HPDE6-E6E7 (cell line): ENCODE data around the gene ARPC2.

Source experiments
- DNase-seq: peaks from one replicate; pipeline ENCODE4 v3.0.0; 2011; ENCODE audit warnings: missing footprints; ENCODE audit errors: extremely low spot score

The ARPC2 gene

DNA sequence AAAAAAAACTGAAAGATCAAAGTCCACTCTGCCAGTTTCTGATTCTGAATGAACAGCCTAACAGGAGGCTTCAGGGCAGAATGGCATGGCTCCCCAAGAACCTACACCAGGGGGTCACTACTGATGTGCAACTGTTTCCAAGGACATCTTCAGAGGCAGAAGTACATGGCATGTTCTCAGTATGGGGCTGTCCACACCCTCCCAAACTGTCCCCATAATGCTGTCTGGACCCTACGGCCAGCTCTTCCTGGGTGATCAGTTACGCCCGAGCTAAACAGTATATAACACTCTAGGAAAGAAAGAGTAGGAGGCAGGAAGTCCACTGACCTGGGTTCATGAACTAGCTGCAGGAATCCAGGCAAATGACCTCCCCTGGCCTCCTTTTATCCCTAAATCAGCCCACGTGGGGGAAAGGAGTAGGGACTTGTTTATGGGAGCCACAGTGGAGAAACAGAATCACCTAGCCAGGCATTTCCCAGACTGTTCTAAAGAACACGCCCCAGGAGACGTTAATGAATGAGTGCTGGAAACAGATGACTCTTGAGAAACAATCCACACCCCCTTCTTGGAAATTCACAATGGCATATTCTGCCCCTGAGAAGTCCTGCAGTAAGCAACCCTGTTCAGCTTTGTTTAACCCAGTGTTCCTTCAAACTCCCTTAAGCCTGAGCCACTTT lies 72.8 kb downstream of the ARPC2 start:
- DNase-seq: peak; percentile 33

DNA sequence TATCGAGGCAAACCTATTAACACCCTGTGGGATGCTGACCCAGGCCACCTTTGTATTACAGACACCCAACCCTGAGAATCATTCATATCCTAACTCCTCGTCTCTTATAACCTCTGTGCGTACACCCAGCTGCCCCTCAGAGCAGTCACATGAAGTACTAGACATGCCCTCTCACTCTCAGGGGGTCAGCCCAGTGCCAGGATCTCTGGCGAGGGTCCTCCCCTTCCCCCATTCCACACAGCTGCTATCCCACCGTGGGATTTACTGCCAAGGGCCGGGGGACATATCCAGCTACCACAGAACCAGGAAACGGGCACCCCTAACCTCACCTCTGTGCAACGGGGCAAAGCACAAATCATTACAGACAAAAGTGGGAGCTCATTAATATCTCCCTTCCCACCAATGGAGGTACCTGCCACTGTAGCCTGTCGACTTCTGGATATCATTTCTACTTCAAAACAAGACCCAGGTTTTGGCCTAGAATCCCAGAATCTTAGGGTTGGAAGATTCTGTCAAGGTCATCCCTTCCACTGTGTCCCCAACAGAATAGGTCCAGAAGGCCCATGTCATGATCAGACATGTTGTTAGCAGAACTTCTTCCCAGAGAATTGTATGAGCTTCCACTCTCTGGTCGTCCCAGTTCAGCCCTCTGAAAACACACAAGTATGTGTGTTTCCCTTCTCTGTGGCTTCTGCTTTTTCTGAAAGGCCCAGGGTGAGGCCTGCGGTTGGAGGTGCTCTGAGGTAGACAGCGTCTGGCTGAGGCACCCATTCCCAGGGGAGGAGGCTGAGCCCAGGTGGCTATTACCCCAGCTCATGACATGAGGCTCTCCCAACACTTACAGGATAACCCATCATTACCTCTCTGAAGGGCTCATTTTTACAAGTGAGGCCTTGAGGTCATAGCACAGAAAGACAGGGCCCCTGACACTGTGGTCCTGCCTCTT lies 73.6 kb downstream of the ARPC2 start:
- DNase-seq: no peak

- DNase-seq: no peak
These were observed 74.5 kb downstream of the ARPC2 start for GRCh38 chr2:218291318-218292047.

DNA sequence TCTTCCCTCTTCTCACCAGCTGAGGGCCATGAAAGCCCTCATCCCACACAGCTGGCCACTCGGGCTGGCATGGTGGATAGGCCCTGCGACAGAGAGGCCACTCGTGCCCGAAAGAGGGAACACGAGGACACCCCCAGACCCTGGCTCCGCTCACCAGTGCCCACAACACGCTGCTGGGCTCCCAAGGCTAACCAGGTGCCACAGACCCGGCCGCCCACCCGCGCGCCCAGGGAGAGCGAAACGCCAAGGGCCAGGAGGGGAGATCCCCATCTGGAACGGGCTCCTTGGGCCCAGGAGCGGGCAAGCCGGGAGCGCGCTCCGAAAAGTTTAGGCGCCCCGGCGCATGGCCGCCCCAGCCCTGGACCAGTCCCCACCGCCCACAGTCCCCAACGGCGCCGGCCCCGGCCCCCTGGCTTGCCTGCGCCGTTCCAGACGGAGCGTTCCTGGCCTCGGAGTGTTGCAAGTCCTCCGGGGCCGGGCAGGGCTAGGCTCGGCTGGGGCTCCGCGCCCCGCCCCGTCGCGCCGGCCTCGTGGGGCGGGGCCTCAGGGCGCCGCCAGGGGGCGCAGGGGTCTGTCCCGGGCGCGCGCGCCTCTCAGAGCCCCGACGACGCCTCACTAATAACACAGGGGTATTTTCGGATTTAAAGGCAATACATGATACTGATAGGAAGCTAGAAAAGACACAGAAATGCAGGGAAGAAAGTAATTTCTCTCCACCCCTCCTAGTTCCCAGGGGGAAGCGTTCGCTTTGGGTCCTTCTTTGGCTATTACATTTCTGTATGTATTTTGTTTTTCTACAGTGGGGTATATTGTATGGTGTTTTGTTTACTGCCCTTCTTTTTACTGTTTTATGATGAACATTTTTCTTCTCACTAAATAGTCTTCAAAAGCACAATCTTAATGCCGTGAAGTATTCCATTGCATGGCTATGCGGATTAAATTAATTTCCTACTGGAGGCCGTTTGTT lies 75.3 kb downstream of the ARPC2 start, which contains the start of gene TMBIM1:
TSS of gene TMBIM1 (minus strand) at position 456 of the 967 bp plus-strand sequence. CDS start 10,362 bp downstream, outside the sequence.
- no peak for DNase-seq

GRCh38 chr2:218293715-218294429 lies 76.9 kb downstream of the ARPC2 start:
- DNase-seq: no peak

- DNase-seq: no peak
These were observed 77.5 kb downstream of the ARPC2 start for GRCh38 chr2:218294430-218295022.

DNA sequence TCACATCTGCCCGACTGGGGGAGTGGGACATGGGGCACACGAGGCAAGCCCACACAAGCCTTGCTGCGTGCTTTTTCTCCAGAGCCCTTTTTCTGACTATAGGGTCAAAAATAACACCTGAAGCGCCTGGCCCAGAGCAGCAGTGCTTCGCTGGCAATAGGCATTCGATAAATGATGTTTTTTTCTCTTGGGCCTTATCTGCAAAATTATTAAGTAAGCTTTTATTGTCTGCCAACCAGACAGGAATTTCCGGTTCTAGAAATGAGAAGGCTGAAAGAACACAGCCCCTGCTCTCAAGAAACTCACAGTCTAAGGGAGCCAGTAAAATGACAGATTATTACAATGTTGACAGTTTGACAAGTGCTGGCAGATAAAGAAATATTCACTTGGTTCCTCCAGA lies 78.0 kb downstream of the ARPC2 start:
- DNase-seq: no peak

GRCh38 chr2:218296200-218296599 lies 79.2 kb downstream of the ARPC2 start:
- no peak for DNase-seq

DNA sequence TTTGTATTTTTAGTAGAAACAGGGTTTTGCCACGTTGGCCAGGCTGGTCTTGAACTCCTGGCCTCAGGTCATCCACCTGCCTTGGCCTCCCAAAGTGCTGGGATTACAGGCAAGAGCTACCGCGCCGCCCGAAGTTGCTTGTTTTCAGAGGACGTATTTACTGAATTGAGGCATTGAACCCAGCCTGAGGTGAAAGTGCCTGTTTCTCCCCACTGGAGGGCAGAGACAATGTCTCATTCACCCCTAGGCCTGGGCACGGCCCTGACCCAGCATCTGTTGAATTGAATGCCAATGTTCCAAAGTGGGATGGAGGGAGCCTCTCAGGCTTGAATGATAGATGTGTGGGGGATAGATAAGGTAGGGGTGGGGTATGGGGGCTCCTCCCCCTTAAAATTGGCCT lies 79.9 kb downstream of the ARPC2 start:
- DNase-seq: no peak

DNA sequence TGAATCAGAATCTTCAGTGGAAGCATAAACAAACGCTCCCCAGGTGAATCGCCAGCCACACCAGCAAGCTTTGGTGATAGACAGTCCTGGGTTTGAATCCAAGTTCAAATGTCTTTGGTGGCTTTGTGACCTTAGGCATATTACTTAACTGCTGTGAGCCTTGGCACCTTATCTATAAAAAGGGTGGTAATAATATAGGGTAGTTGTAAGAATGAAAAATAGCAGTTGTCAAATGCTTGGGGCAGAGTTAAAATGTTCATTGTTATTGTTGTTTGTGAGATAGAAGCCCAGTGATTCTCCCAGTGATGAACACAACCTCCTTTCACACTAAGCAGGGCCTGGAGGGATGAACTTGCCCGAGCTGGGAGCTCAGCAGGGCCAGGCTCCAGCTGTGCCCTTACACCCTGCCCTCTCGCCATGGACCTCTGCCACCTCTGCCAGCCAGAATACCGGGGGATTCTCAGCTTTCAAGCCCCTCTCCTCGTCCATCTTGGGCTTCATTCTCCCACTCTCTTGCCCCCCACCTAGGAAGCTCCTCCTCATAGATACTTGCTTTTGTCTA lies 81.4 kb downstream of the ARPC2 start:
- no peak for DNase-seq

GRCh38 chr2:218300141-218300540 lies 83.2 kb downstream of the ARPC2 start:
- no peak for DNase-seq

GRCh38 chr2:218301176-218301819 lies 84.3 kb downstream of the ARPC2 start:
- no peak for DNase-seq
